ENCODE results near the gene FAM20B.

The FAM20B gene

DNA sequence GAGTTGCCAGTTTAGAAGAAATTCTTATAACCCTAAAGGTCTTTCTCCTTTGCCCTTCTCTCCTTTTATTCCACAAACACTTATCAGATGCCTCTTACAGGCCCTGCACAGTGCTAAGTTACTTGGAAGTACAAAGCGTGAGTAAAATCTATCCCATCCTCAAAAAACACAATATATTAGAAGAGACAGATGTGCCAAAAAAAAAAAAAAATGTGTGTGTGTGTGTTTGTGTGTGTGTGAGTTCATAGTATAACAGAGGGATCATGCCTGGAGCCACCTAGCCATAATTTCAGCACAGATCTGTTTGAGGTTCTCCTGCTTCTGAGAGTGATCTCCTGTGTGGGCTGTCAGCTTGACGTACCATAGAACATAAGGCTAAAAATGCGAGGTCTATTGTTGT lies 5.0 kb downstream of the FAM20B start:
- H3K4me1 ChIP-seq (ENCODE audit: low read depth, poor library complexity, severe bottlenecking): peaks cover 74% of the 10 kb centered on the region
- no peak overlapping the region for H3K9ac ChIP-seq
- H3K4me3 ChIP-seq (IDR thresholded peaks at IDR 0.05; ENCODE audit: insufficient read depth, low read depth, low read length): no peak overlapping the region
- no peaks in the 10 kb centered on the region for H3K27me3 ChIP-seq (ENCODE audit: insufficient read depth, low read depth)
- no peaks in the 10 kb centered on the region for H4K20me1 ChIP-seq (ENCODE audit: insufficient read depth)
- H3K36me3 ChIP-seq (ENCODE audit: insufficient read depth): no peaks in the 10 kb centered on the region
- no peak overlapping the region; the same call in 1 of the 2 replicates for H3K4me2 ChIP-seq
- H3K79me2 ChIP-seq (ENCODE audit: insufficient read depth, low read depth): peaks cover 81% of the 10 kb centered on the region
- H3K27ac ChIP-seq: no peak overlapping the region
- TF ChIP-seq, protein P1, sequence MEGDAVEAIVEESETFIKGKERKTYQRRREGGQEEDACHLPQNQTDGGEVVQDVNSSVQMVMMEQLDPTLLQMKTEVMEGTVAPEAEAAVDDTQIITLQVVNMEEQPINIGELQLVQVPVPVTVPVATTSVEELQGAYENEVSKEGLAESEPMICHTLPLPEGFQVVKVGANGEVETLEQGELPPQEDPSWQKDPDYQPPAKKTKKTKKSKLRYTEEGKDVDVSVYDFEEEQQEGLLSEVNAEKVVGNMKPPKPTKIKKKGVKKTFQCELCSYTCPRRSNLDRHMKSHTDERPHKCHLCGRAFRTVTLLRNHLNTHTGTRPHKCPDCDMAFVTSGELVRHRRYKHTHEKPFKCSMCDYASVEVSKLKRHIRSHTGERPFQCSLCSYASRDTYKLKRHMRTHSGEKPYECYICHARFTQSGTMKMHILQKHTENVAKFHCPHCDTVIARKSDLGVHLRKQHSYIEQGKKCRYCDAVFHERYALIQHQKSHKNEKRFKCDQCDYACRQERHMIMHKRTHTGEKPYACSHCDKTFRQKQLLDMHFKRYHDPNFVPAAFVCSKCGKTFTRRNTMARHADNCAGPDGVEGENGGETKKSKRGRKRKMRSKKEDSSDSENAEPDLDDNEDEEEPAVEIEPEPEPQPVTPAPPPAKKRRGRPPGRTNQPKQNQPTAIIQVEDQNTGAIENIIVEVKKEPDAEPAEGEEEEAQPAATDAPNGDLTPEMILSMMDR (conservative IDR thresholded peaks at IDR 0.05; ENCODE audit: low read depth, low read length): no peak
- H2AFZ ChIP-seq (ENCODE audit: low read depth): no peak overlapping the region

GRCh38 chr1:179031284-179031683 lies 5.6 kb downstream of the FAM20B start:
- no peaks in the 10 kb centered on the region for H3K36me3 ChIP-seq (ENCODE audit: insufficient read depth)
- no peak overlapping the region; the same call in 1 of the 2 replicates for H3K4me2 ChIP-seq
- no peak overlapping the region for H3K4me3 ChIP-seq (IDR thresholded peaks at IDR 0.05; ENCODE audit: insufficient read depth, low read depth, low read length)
- peaks cover 87% of the 10 kb centered on the region for H3K79me2 ChIP-seq (ENCODE audit: insufficient read depth, low read depth)
- H3K4me1 ChIP-seq (ENCODE audit: low read depth, poor library complexity, severe bottlenecking): peaks cover 77% of the 10 kb centered on the region
- H2AFZ ChIP-seq (ENCODE audit: low read depth): no peak overlapping the region
- TF ChIP-seq, protein P1 (conservative IDR thresholded peaks at IDR 0.05; ENCODE audit: low read depth, low read length): no peak
- no peak overlapping the region for H3K27ac ChIP-seq
- H3K9ac ChIP-seq: no peak overlapping the region
- H3K27me3 ChIP-seq (ENCODE audit: insufficient read depth, low read depth): no peaks in the 10 kb centered on the region
- no peaks in the 10 kb centered on the region for H4K20me1 ChIP-seq (ENCODE audit: insufficient read depth)

DNA sequence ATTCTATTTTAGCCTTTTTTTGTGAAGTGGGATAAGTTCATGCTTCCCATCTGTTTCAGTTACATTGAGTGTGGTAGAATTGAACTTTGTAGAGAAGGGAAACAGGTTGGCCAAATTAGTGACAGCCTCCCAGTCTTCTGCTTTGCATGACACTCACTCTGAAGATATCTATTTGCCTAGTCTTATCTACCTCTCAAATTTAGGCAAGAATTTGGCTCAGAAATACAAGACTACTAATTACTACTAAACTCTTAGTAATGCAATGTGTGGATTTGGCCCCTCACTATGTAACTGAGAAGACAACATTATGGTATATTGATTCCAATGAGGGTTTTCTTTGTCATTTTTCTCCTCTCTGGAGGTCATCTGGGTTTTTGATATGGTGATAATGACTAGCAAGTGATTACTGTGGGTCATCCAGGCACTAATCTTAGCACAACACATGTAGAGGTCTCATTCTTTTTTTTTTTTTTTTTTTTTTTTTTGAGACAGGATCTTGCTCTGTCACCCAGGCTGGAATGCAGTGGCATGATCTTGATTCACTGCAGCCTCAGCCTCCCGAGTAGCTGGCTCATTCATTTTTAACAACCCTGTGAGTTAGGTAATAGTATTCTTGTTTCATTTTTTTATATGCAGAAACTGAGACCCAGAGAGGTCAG lies 6.3 kb downstream of the FAM20B start:
- Histone ChIP-seq H3K4me2 (no peak overlapping the region; the same call in 1 of the 2 replicates), H3K4me3 (IDR thresholded peaks at IDR 0.05; ENCODE audit: insufficient read depth, low read depth, low read length) (no peak overlapping the region), H2AFZ (ENCODE audit: low read depth) (no peak overlapping the region), H3K27ac (no peak overlapping the region), H3K27me3 (ENCODE audit: insufficient read depth, low read depth) (no peaks in the 10 kb centered on the region), H4K20me1 (ENCODE audit: insufficient read depth) (no peaks in the 10 kb centered on the region), H3K4me1 (ENCODE audit: low read depth, poor library complexity, severe bottlenecking) (peaks cover 81% of the 10 kb centered on the region), H3K79me2 (ENCODE audit: insufficient read depth, low read depth) (peaks cover 84% of the 10 kb centered on the region), H3K36me3 (ENCODE audit: insufficient read depth) (no peaks in the 10 kb centered on the region), H3K9ac (no peak overlapping the region)
- TF ChIP-seq, protein P1 (conservative IDR thresholded peaks at IDR 0.05; ENCODE audit: low read depth, low read length): no peak

DNA sequence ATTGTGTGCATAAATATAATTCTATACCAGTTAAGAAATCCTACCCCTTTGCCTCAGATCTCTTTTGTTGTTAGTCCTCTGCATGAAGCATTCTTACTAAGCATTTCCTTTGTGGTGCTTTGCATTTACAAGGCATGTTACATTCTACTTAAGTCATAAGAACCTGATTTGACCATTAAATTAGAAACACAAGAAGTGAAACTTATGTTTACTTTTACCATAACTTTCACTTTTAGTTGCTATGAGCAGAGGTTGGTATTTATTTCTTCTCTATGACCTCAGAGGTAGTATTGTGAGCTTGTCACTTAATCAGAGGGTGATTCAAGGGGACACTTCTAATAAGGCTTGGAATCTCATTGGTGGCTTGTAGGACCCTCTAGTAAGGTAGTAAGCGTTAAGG lies 9.0 kb downstream of the FAM20B start:
- Histone ChIP-seq H3K27me3 (ENCODE audit: insufficient read depth, low read depth) (no peaks in the 10 kb centered on the region), H3K4me3 (IDR thresholded peaks at IDR 0.05; ENCODE audit: insufficient read depth, low read depth, low read length) (no peak overlapping the region), H3K9ac (no peak overlapping the region), H3K79me2 (ENCODE audit: insufficient read depth, low read depth) (peaks cover 71% of the 10 kb centered on the region; the same call in 1 of the 2 replicates), H4K20me1 (ENCODE audit: insufficient read depth) (no peaks in the 10 kb centered on the region), H3K4me1 (ENCODE audit: low read depth, poor library complexity, severe bottlenecking) (peaks cover 73% of the 10 kb centered on the region), H2AFZ (ENCODE audit: low read depth) (no peak overlapping the region), H3K36me3 (ENCODE audit: insufficient read depth) (no peaks in the 10 kb centered on the region), H3K4me2 (no peak overlapping the region), H3K27ac (no peak overlapping the region)
- TF ChIP-seq, protein P1 (conservative IDR thresholded peaks at IDR 0.05; ENCODE audit: low read depth, low read length): no peak
